Measurements from ENCODE around the gene SEMA4D.

SEMA4D gene

DNA sequence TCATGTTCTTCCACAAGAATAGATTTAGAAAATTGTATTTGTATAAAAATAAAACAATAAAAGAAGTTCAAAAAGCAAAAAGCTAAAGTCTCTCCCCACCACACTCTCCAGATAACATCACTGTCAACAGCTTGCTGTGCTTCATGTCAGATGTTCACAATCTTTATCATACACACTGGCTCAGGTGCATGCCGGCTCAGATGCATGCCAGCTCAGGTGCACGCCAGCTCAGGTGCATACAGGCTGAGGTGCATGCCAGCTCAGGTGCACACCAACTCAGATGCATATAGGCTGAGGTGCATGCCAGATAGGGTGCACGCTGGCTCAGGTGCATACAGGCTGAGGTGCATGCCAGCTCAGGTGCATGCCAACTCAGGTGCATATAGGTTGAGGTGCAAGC lies 26.5 kb downstream of the SEMA4D start:
- peaks cover 95% of the 10 kb centered on the region for H3K79me2 ChIP-seq (ENCODE audit: insufficient read depth, low read depth)
- TF ChIP-seq, protein P1, sequence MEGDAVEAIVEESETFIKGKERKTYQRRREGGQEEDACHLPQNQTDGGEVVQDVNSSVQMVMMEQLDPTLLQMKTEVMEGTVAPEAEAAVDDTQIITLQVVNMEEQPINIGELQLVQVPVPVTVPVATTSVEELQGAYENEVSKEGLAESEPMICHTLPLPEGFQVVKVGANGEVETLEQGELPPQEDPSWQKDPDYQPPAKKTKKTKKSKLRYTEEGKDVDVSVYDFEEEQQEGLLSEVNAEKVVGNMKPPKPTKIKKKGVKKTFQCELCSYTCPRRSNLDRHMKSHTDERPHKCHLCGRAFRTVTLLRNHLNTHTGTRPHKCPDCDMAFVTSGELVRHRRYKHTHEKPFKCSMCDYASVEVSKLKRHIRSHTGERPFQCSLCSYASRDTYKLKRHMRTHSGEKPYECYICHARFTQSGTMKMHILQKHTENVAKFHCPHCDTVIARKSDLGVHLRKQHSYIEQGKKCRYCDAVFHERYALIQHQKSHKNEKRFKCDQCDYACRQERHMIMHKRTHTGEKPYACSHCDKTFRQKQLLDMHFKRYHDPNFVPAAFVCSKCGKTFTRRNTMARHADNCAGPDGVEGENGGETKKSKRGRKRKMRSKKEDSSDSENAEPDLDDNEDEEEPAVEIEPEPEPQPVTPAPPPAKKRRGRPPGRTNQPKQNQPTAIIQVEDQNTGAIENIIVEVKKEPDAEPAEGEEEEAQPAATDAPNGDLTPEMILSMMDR (conservative IDR thresholded peaks at IDR 0.05; ENCODE audit: low read depth, low read length), result no peak
- no peaks in the 10 kb centered on the region for H3K27me3 ChIP-seq (ENCODE audit: insufficient read depth, low read depth)
- 0 out of 2 replicates have a peak, but pooled peaks cover 4% of the 10 kb centered on the region for H3K36me3 ChIP-seq (ENCODE audit: insufficient read depth)
- H3K27ac ChIP-seq, result 0 out of 2 replicates have a peak overlapping the region, but pooled peaks have one; percentile 7
- H4K20me1 ChIP-seq (ENCODE audit: insufficient read depth), result peaks cover 53% of the 10 kb centered on the region
- H3K4me3 ChIP-seq (IDR thresholded peaks at IDR 0.05; ENCODE audit: insufficient read depth, low read depth, low read length), result no peak overlapping the region
- 0 out of 2 replicates have a peak overlapping the region, but pooled peaks have one; percentile 13 for H3K4me2 ChIP-seq
- H3K4me1 ChIP-seq (ENCODE audit: low read depth, poor library complexity, severe bottlenecking), result peaks cover 47% of the 10 kb centered on the region
- no peak overlapping the region for H3K9ac ChIP-seq
- H2AFZ ChIP-seq (ENCODE audit: low read depth), result no peak overlapping the region

- H3K9ac ChIP-seq, result no peak overlapping the region
- no peaks in the 10 kb centered on the region for H3K27me3 ChIP-seq (ENCODE audit: insufficient read depth, low read depth)
- peaks cover 95% of the 10 kb centered on the region for H3K79me2 ChIP-seq (ENCODE audit: insufficient read depth, low read depth)
- H3K36me3 ChIP-seq (ENCODE audit: insufficient read depth), result 0 out of 2 replicates have a peak, but pooled peaks cover 4% of the 10 kb centered on the region
- H2AFZ ChIP-seq (ENCODE audit: low read depth), result no peak overlapping the region
- TF ChIP-seq, protein P1 (conservative IDR thresholded peaks at IDR 0.05; ENCODE audit: low read depth, low read length), result no peak
- peaks cover 51% of the 10 kb centered on the region for H4K20me1 ChIP-seq (ENCODE audit: insufficient read depth)
- H3K4me3 ChIP-seq (IDR thresholded peaks at IDR 0.05; ENCODE audit: insufficient read depth, low read depth, low read length), result no peak overlapping the region
- H3K27ac ChIP-seq, result 0 out of 2 replicates have a peak overlapping the region, but pooled peaks have one; percentile 7
- peaks cover 56% of the 10 kb centered on the region for H3K4me1 ChIP-seq (ENCODE audit: low read depth, poor library complexity, severe bottlenecking)
- 0 out of 2 replicates have a peak overlapping the region, but pooled peaks have one; percentile 13 for H3K4me2 ChIP-seq
Measured at GRCh38 chr9:89470224-89470839, 27.6 kb downstream of the SEMA4D start.

DNA sequence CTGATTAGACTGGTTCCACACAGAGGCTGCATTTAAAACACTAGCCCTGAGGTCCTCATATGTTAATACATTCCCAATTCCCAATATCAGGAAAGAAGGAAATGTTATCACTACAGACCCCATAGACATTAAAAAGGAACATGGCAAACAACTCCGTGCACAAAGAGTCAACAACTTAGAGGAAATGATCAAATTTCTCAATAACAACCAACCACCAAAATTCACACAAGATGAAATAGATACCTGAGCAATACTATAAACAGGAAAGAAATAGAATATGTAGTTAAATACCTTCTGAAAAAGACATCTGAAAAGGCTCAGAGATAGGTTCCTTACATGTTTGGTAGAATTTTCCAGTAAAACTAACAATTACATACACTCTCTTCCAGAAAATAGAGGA lies 28.9 kb downstream of the SEMA4D start:
- TF ChIP-seq, protein P1 (conservative IDR thresholded peaks at IDR 0.05; ENCODE audit: low read depth, low read length), result no peak
- Histone ChIP-seq H3K4me1 (ENCODE audit: low read depth, poor library complexity, severe bottlenecking) (peaks cover 70% of the 10 kb centered on the region), H2AFZ (ENCODE audit: low read depth) (no peak overlapping the region), H3K27me3 (ENCODE audit: insufficient read depth, low read depth) (no peaks in the 10 kb centered on the region), H3K27ac (no peak overlapping the region), H3K36me3 (ENCODE audit: insufficient read depth) (0 out of 2 replicates have a peak, but pooled peaks cover 4% of the 10 kb centered on the region), H4K20me1 (ENCODE audit: insufficient read depth) (peaks cover 60% of the 10 kb centered on the region), H3K4me2 (no peak overlapping the region), H3K79me2 (ENCODE audit: insufficient read depth, low read depth) (peaks cover 98% of the 10 kb centered on the region), H3K9ac (no peak overlapping the region), H3K4me3 (IDR thresholded peaks at IDR 0.05; ENCODE audit: insufficient read depth, low read depth, low read length) (no peak overlapping the region)

GRCh38 chr9:89468281-89468960 lies 29.5 kb downstream of the SEMA4D start:
- peaks cover 57% of the 10 kb centered on the region for H4K20me1 ChIP-seq (ENCODE audit: insufficient read depth)
- peaks cover 75% of the 10 kb centered on the region for H3K4me1 ChIP-seq (ENCODE audit: low read depth, poor library complexity, severe bottlenecking)
- H3K4me2 ChIP-seq, result no peak overlapping the region
- H3K27me3 ChIP-seq (ENCODE audit: insufficient read depth, low read depth), result no peaks in the 10 kb centered on the region
- H3K36me3 ChIP-seq (ENCODE audit: insufficient read depth), result 0 out of 2 replicates have a peak, but pooled peaks cover 4% of the 10 kb centered on the region
- TF ChIP-seq, protein P1 (conservative IDR thresholded peaks at IDR 0.05; ENCODE audit: low read depth, low read length), result no peak
- H3K9ac ChIP-seq, result no peak overlapping the region
- no peak overlapping the region for H3K27ac ChIP-seq
- no peak overlapping the region for H3K4me3 ChIP-seq (IDR thresholded peaks at IDR 0.05; ENCODE audit: insufficient read depth, low read depth, low read length)
- H2AFZ ChIP-seq (ENCODE audit: low read depth), result no peak overlapping the region
- peaks cover 98% of the 10 kb centered on the region for H3K79me2 ChIP-seq (ENCODE audit: insufficient read depth, low read depth)

Data from KMS-11 (cell line).